Measurements from ENCODE around the gene MYL6B.

MYL6B gene

GRCh38 chr12:56137853-56138571, 14.4 kb upstream of the MYL6B start:
- no peak overlapping the region for H3K27ac ChIP-seq (ENCODE audit: low read depth, low read length)
- peaks cover 79% of the 10 kb centered on the region for H3K36me3 ChIP-seq (ENCODE audit: control insufficient read depth, low read length)
- H3K9me2 ChIP-seq (replicated peaks; ENCODE audit: control insufficient read depth, low read length), result no peaks in the 10 kb centered on the region
- H3K4me2 ChIP-seq (ENCODE audit: low read length), result no peak overlapping the region
- H3F3A ChIP-seq (ENCODE audit: control insufficient read depth, insufficient read depth), result no peaks in the 10 kb centered on the region
- no peaks in the 10 kb centered on the region for H3K9me3 ChIP-seq (ENCODE audit: control insufficient read depth, insufficient read depth, low read length)
- no peaks in the 10 kb centered on the region for H3K27me3 ChIP-seq (ENCODE audit: control insufficient read depth, low read length)
- no peaks in the 10 kb centered on the region for H4K20me1 ChIP-seq (ENCODE audit: control insufficient read depth, insufficient read depth, low read depth, low read length)
- no peaks in the 10 kb centered on the region for H3K79me2 ChIP-seq (ENCODE audit: control insufficient read depth, low read length)
- H3K4me3 ChIP-seq (ENCODE audit: low read length), result no peak overlapping the region
- TF ChIP-seq CTCF (IDR thresholded peaks at IDR 0.05; ENCODE audit: low read depth, low read length, poor library complexity, severe bottlenecking) (no peak), EZH2phosphoT487 (IDR thresholded peaks at IDR 0.05; ENCODE audit: borderline replicate concordance, low read length) (no peak)
- no peaks in the 10 kb centered on the region for H3K4me1 ChIP-seq (ENCODE audit: control insufficient read depth, low read length)

GRCh38 chr12:56141946-56142784, 10.2 kb upstream of the MYL6B start:
- peaks cover 64% of the 10 kb centered on the region for H3K36me3 ChIP-seq (ENCODE audit: control insufficient read depth, low read length)
- H3K79me2 ChIP-seq (ENCODE audit: control insufficient read depth, low read length), result no peaks in the 10 kb centered on the region
- no peak overlapping the region for H3K27ac ChIP-seq (ENCODE audit: low read depth, low read length)

GRCh38 chr12:56143217-56143616, 9.2 kb upstream of the MYL6B start:
- no peak for TF ChIP-seq CTCF (IDR thresholded peaks at IDR 0.05; ENCODE audit: low read depth, low read length, poor library complexity, severe bottlenecking)
- TF ChIP-seq EZH2phosphoT487 (IDR thresholded peaks at IDR 0.05; ENCODE audit: borderline replicate concordance, low read length), result no peak
- Histone ChIP-seq H3K36me3 (ENCODE audit: control insufficient read depth, low read length) (peaks cover 53% of the 10 kb centered on the region), H3K79me2 (ENCODE audit: control insufficient read depth, low read length) (no peaks in the 10 kb centered on the region), H3K4me1 (ENCODE audit: control insufficient read depth, low read length) (no peaks in the 10 kb centered on the region), H4K20me1 (ENCODE audit: control insufficient read depth, insufficient read depth, low read depth, low read length) (no peaks in the 10 kb centered on the region), H3K9me2 (replicated peaks; ENCODE audit: control insufficient read depth, low read length) (no peaks in the 10 kb centered on the region), H3K27ac (ENCODE audit: low read depth, low read length) (no peak overlapping the region), H3K4me3 (ENCODE audit: low read length) (no peak overlapping the region), H3K9me3 (ENCODE audit: control insufficient read depth, insufficient read depth, low read length) (no peaks in the 10 kb centered on the region), H3F3A (ENCODE audit: control insufficient read depth, insufficient read depth) (peaks cover 15% of the 10 kb centered on the region), H3K4me2 (ENCODE audit: low read length) (no peak overlapping the region), H3K27me3 (ENCODE audit: control insufficient read depth, low read length) (no peaks in the 10 kb centered on the region)

More at GRCh38 chr12:56141946-56142784, 10.2 kb upstream of the MYL6B start:
- Histone ChIP-seq H3K4me2 (ENCODE audit: low read length) (no peak overlapping the region), H3K4me1 (ENCODE audit: control insufficient read depth, low read length) (no peaks in the 10 kb centered on the region), H3K9me3 (ENCODE audit: control insufficient read depth, insufficient read depth, low read length) (no peaks in the 10 kb centered on the region), H4K20me1 (ENCODE audit: control insufficient read depth, insufficient read depth, low read depth, low read length) (no peaks in the 10 kb centered on the region), H3K9me2 (replicated peaks; ENCODE audit: control insufficient read depth, low read length) (no peaks in the 10 kb centered on the region), H3K27me3 (ENCODE audit: control insufficient read depth, low read length) (no peaks in the 10 kb centered on the region), H3F3A (ENCODE audit: control insufficient read depth, insufficient read depth) (peaks cover 15% of the 10 kb centered on the region), H3K4me3 (ENCODE audit: low read length) (no peak overlapping the region)
- TF ChIP-seq EZH2phosphoT487 (IDR thresholded peaks at IDR 0.05; ENCODE audit: borderline replicate concordance, low read length) (no peak), CTCF (IDR thresholded peaks at IDR 0.05; ENCODE audit: low read depth, low read length, poor library complexity, severe bottlenecking) (no peak)

Measured in DOHH2 (cell line).